T-helper 2 cell treated with Interferon-gamma antibody and Interleukin-4, amounts not matched to agents 5 μg/mL and 100 μg/mL, for 36 hours (primary cell): ENCODE results near the gene RPS14.

Experiments
- DNase-seq: peaks from one replicate; pipeline ENCODE4 v3.0.0; 2021; ENCODE audit warnings: low spot score
- H3K27ac Mint-ChIP-seq: one replicate; pipeline ENCODE4 v1.8.0; 2021; ENCODE audit warnings: mild to moderate bottlenecking, mixed read lengths
- H3K27me3 Mint-ChIP-seq: one replicate; pipeline ENCODE4 v1.8.0; 2021; ENCODE audit warnings: low read depth, mixed read lengths
- H3K36me3 Mint-ChIP-seq: one replicate; pipeline ENCODE4 v1.8.0; 2021; ENCODE audit warnings: low read depth, mixed read lengths
- H3K4me1 Mint-ChIP-seq: one replicate; pipeline ENCODE4 v1.8.0; 2021; ENCODE audit warnings: low read depth, mixed read lengths
- H3K4me3 Mint-ChIP-seq: one replicate; pipeline ENCODE4 v1.8.0; 2022; ENCODE audit warnings: mild to moderate bottlenecking, moderate library complexity, mixed read lengths
- H3K9me3 Mint-ChIP-seq: one replicate; pipeline ENCODE4 v1.8.0; 2021; ENCODE audit warnings: mixed read lengths

The RPS14 gene

GRCh38 chr5:150449517-150450339, at the start of gene RPS14:
Gene RPS14 (minus strand): TSS chr5:150449739. CDS start chr5:150447733, 2,006 bp downstream.
- peak within 1 kb of the TSS; percentile 86 for H3K4me3 Mint-ChIP-seq
- H3K4me1 Mint-ChIP-seq, result peaks cover 32% of the 10 kb centered on the region
- H3K36me3 Mint-ChIP-seq, result peaks cover 42% of the 10 kb centered on the region
- peak within 1 kb of the TSS; percentile 99 for H3K27ac Mint-ChIP-seq
- H3K9me3 Mint-ChIP-seq, result no peaks in the 10 kb centered on the region
- no peaks in the 10 kb centered on the region for H3K27me3 Mint-ChIP-seq
- peak; percentile 91 for DNase-seq

GRCh38 chr5:150498971-150499370, 49.4 kb upstream of the RPS14 start:
- DNase-seq, result no peak
- no peaks in the 10 kb centered on the region for H3K9me3 Mint-ChIP-seq
- H3K27ac Mint-ChIP-seq, result no peak overlapping the region
- H3K27me3 Mint-ChIP-seq, result no peaks in the 10 kb centered on the region
- no peaks in the 10 kb centered on the region for H3K4me1 Mint-ChIP-seq
- H3K36me3 Mint-ChIP-seq, result no peaks in the 10 kb centered on the region
- H3K4me3 Mint-ChIP-seq, result no peak overlapping the region

GRCh38 chr5:150498501-150498900, 49.0 kb upstream of the RPS14 start:
- Mint-ChIP-seq H3K9me3 (no peaks in the 10 kb centered on the region), H3K4me3 (no peak overlapping the region), H3K27ac (no peak overlapping the region), H3K27me3 (no peaks in the 10 kb centered on the region), H3K36me3 (no peaks in the 10 kb centered on the region), H3K4me1 (no peaks in the 10 kb centered on the region)
- DNase-seq, result no peak

- no peak overlapping the region for H3K4me3 Mint-ChIP-seq
- H3K36me3 Mint-ChIP-seq, result no peaks in the 10 kb centered on the region
- DNase-seq, result no peak
- H3K4me1 Mint-ChIP-seq, result no peaks in the 10 kb centered on the region
- H3K9me3 Mint-ChIP-seq, result no peaks in the 10 kb centered on the region
- no peak overlapping the region for H3K27ac Mint-ChIP-seq
- no peaks in the 10 kb centered on the region for H3K27me3 Mint-ChIP-seq
These were observed 48.4 kb upstream of the RPS14 start for GRCh38 chr5:150497989-150498317.

- DNase-seq, result no peak
- Mint-ChIP-seq H3K27me3 (no peaks in the 10 kb centered on the region), H3K4me3 (no peak overlapping the region), H3K4me1 (no peaks in the 10 kb centered on the region), H3K36me3 (no peaks in the 10 kb centered on the region), H3K9me3 (no peaks in the 10 kb centered on the region), H3K27ac (no peak overlapping the region)
These were observed 47.9 kb upstream of the RPS14 start for GRCh38 chr5:150497274-150497988.

GRCh38 chr5:150496534-150496933, 47.0 kb upstream of the RPS14 start:
- Mint-ChIP-seq H3K27me3 (no peaks in the 10 kb centered on the region), H3K27ac (no peak overlapping the region), H3K4me3 (no peak overlapping the region), H3K4me1 (no peaks in the 10 kb centered on the region), H3K36me3 (no peaks in the 10 kb centered on the region), H3K9me3 (no peaks in the 10 kb centered on the region)
- DNase-seq, result no peak

- no peak for DNase-seq
- no peaks in the 10 kb centered on the region for H3K4me1 Mint-ChIP-seq
- no peak overlapping the region for H3K4me3 Mint-ChIP-seq
- H3K27ac Mint-ChIP-seq, result no peak overlapping the region
- no peaks in the 10 kb centered on the region for H3K27me3 Mint-ChIP-seq
- H3K36me3 Mint-ChIP-seq, result no peaks in the 10 kb centered on the region
- no peaks in the 10 kb centered on the region for H3K9me3 Mint-ChIP-seq
These were observed 46.6 kb upstream of the RPS14 start for GRCh38 chr5:150496098-150496497.

GRCh38 chr5:150492621-150493020, 43.1 kb upstream of the RPS14 start:
- H3K4me3 Mint-ChIP-seq, result no peak overlapping the region
- peaks cover 8% of the 10 kb centered on the region for H3K27me3 Mint-ChIP-seq
- no peaks in the 10 kb centered on the region for H3K9me3 Mint-ChIP-seq
- DNase-seq, result no peak
- H3K36me3 Mint-ChIP-seq, result no peaks in the 10 kb centered on the region
- H3K27ac Mint-ChIP-seq, result no peak overlapping the region
- peaks cover under 1% of the 10 kb centered on the region for H3K4me1 Mint-ChIP-seq

GRCh38 chr5:150491876-150492275, 42.3 kb upstream of the RPS14 start:
- Mint-ChIP-seq H3K4me3 (no peak overlapping the region), H3K4me1 (peaks cover 6% of the 10 kb centered on the region), H3K27me3 (peaks cover 15% of the 10 kb centered on the region), H3K36me3 (no peaks in the 10 kb centered on the region), H3K27ac (no peak overlapping the region), H3K9me3 (no peaks in the 10 kb centered on the region)
- DNase-seq, result no peak

- Mint-ChIP-seq H3K4me3 (no peak overlapping the region), H3K27me3 (peaks cover 15% of the 10 kb centered on the region), H3K4me1 (peaks cover 6% of the 10 kb centered on the region), H3K9me3 (no peaks in the 10 kb centered on the region), H3K36me3 (no peaks in the 10 kb centered on the region), H3K27ac (no peak overlapping the region)
- DNase-seq, result no peak
These were observed 41.2 kb upstream of the RPS14 start for GRCh38 chr5:150490754-150491153.

GRCh38 chr5:150490296-150490669, 40.7 kb upstream of the RPS14 start:
- Mint-ChIP-seq H3K36me3 (no peaks in the 10 kb centered on the region), H3K4me1 (peaks cover 6% of the 10 kb centered on the region), H3K9me3 (no peaks in the 10 kb centered on the region), H3K4me3 (no peak overlapping the region), H3K27me3 (peaks cover 15% of the 10 kb centered on the region), H3K27ac (no peak overlapping the region)
- DNase-seq, result no peak

- no peak overlapping the region for H3K27ac Mint-ChIP-seq
- no peak overlapping the region for H3K4me3 Mint-ChIP-seq
- H3K27me3 Mint-ChIP-seq, result peaks cover 22% of the 10 kb centered on the region
- no peak for DNase-seq
- peaks cover 6% of the 10 kb centered on the region for H3K4me1 Mint-ChIP-seq
- H3K9me3 Mint-ChIP-seq, result no peaks in the 10 kb centered on the region
- H3K36me3 Mint-ChIP-seq, result no peaks in the 10 kb centered on the region
These were observed 40.1 kb upstream of the RPS14 start for GRCh38 chr5:150489360-150490295.

- Mint-ChIP-seq H3K36me3 (no peaks in the 10 kb centered on the region), H3K9me3 (no peaks in the 10 kb centered on the region), H3K27ac (no peak overlapping the region), H3K4me3 (no peak overlapping the region), H3K4me1 (peaks cover 6% of the 10 kb centered on the region), H3K27me3 (peaks cover 22% of the 10 kb centered on the region)
- no peak for DNase-seq
These were observed 39.2 kb upstream of the RPS14 start for GRCh38 chr5:150488519-150489359.
